Stimulated activated CD8-positive, alpha-beta memory T cell treated with anti-CD3 and anti-CD28 coated beads, Interleukin-12 subunit alpha, Interleukin-12 subunit beta, amount 100 ng/mL, for 1 hour (primary cell): Measurements from ENCODE around the gene FRS3.

Experiments used
- DNase-seq: peaks from one replicate; pipeline ENCODE4 v3.0.0-alpha.2; 2020; ENCODE audit warnings: low read depth

The FRS3 gene

GRCh38 chr6:41741625-41742490 is 37.8 kb downstream of the FRS3 start:
- DNase-seq = no peak

- no peak for DNase-seq
These were observed 39.1 kb downstream of the FRS3 start for GRCh38 chr6:41740366-41741162.

GRCh38 chr6:41739041-41739440 is 40.7 kb downstream of the FRS3 start:
- no peak for DNase-seq

DNA sequence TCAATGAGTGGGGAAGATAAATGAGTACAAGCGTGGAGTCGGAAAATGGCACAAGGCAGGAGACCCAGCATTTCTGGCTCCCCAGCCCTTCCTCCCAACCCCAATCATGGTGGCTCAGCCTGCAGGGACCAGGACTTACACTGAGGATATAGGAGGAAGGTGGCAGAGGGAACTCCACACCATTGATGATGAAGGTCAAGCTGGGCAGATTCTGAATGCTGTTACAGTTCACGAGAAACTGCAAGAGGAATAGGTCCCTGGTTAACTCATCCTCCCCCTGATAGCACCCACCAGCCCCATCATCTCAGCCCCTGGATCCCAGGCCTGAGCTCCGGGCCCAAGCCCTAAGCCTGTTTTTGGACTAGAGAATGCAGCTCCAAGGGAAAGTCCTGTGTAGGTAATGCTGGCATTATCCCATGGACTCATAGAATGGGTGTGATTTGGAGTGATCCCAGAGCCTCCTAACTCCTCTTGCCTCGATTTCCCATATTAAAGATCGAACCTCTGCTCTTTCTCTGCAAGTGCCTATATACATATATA is 42.0 kb downstream of the FRS3 start:
- DNase-seq = no peak

GRCh38 chr6:41736800-41737555 is 42.7 kb downstream of the FRS3 start:
- no peak for DNase-seq

DNA sequence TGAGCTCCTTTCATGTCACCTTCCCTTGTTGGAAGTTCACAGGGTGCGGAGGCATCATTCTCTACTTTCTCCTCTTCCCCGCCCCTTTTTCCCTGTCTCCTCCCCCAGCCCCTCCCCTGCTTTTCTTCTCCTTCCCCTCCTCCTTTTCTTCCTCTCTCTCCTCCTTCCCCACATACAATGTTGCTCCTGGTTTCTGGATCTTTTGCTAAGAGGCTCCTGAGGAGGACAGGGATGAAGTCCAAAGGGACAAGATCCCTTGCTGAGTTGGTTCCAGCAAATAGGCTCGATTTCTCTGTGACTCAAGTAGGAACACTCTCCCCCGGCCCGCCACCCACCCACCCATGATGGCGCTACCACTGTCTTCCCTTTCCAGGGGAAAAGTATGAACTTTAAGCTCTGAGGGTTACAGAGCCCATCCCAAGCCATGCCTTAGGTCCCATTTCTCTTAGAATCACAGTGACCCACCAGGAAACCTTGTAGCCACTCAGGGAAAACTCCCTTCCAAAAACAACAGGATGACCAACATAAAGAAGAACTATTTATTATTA is 43.4 kb downstream of the FRS3 start:
- no peak for DNase-seq

GRCh38 chr6:41735427-41736185 is 44.1 kb downstream of the FRS3 start, which contains the start of gene TFEB:
Gene TFEB, minus strand, starts transcription at chr6:41735608. Its CDS starts 44,395 bp downstream, at chr6:41691213.
- DNase-seq = peak; percentile 89

DNA sequence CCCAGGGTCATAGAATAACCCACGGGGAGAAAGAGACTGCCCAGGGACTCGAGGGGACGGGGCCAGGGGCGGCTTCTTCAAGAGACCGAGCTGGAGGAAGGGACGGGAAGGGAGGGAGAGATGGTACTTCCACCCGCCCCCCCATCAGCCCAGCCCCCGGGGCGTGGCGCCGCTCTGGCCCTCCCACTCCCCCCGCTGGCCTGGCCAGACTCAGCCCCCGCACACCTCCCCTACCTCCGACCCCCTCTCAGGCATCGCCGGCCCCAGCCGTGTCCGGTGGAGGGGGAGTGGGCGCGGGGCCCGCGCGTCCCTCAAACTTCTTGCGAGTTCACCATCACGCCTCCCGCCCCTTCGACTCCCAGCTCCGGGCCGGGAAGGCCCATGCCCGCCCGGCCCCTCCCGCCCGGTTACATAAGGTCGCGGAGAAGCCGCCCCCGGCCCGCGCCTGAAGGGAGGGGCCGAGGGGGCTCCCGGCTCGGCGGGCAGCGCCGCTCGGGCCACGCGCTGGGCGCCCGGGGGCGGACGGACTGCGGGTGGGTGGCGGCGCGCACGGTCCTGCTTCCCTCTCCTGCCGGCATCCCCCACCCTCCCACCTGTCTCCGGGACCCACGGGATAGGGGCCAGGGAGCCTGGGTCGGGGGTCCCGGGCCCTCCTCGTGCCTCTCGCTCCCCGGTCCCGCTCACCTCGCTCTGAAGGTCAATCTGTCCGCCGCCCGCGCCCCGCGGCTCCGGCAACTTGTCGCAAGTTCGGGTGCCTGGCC is 44.9 kb downstream of the FRS3 start:
- peak; percentile 63 for DNase-seq

GRCh38 chr6:41733707-41734665 is 45.7 kb downstream of the FRS3 start:
- peak; percentile 48 for DNase-seq

GRCh38 chr6:41733360-41733706 is 46.4 kb downstream of the FRS3 start:
- DNase-seq = no peak

GRCh38 chr6:41732591-41733359 is 46.9 kb downstream of the FRS3 start:
- DNase-seq = peak; percentile 41

- DNase-seq = no peak
These were observed 47.6 kb downstream of the FRS3 start for GRCh38 chr6:41732149-41732548.

GRCh38 chr6:41731561-41732086 is 48.1 kb downstream of the FRS3 start:
- DNase-seq = no peak

DNA sequence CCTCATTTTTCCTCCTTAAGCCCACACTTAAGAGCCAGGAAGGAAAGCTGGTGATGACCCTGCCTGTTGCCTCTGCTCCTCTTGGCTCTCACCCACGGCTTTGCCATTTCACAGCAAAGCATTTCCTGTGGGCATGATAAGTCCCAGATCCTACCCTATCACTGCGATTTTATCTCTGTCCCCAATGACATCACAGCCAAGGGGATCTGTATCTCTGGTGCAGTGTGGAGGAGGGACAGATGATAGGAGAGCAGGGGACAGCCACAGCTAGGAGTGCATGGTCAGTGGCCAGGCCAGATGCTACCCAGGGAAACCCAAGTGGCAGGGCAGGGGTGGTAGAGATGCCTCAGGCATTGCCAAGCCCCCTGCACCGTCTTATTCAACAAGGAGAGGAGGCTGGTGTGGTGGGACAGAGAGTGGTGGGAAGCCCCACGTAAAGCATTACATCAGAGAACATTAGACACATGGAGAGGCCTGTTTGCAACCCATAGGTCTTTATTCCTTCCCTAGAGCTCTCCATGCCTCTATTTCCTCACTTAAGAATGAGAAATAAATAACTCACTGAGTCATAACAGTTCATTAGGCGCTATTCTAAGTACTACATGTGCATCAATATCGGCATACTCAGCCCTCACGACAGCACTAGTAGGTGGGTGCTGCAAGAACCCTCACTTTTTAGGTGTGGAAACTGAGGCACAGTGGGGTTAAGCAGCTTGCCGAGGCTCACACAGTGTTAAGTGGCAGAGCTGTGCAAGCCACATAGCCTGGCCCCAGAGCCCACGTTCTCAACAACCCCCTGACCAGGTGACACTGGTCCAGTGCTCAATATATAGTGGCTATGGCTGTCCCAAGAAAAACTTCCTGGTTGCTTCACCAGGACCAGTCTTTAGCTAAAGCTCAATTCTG is 48.9 kb downstream of the FRS3 start:
- no peak for DNase-seq

GRCh38 chr6:41729624-41730023 is 50.1 kb downstream of the FRS3 start:
- DNase-seq = no peak

GRCh38 chr6:41728954-41729353 is 50.7 kb downstream of the FRS3 start:
- DNase-seq = no peak
